SK-N-SH treated with all-trans-retinoic acid at 6 μM for 48 hours (cell line): ENCODE data around the gene CD99.

Experiments used
- ARNTL ChIP-seq: fragments of 450-650 bp; formaldehyde crosslinking; IDR thresholded peaks from 2 replicates; pipeline ENCODE4 v1.5.0; 2020; ENCODE audit warnings: low read depth, mild to moderate bottlenecking, moderate library complexity, borderline replicate concordance
- CSDC2 ChIP-seq: fragments of 250-450 bp; sonication (Bioruptor Pico); IDR thresholded peaks from 2 replicates; pipeline ENCODE4 v1.5.0; 2020; ENCODE audit warnings: mild to moderate bottlenecking, moderate library complexity
- ESRRG ChIP-seq: fragments of 250-450 bp; sonication (Bioruptor Pico); IDR thresholded peaks from 2 replicates; pipeline ENCODE4 v1.6.1; 2021; ENCODE audit warnings: mild to moderate bottlenecking
- GLIS3 ChIP-seq: fragments of 250-450 bp; sonication (Bioruptor Pico); IDR thresholded peaks from 2 replicates; pipeline ENCODE4 v1.5.0; 2020; ENCODE audit warnings: mild to moderate bottlenecking, moderate library complexity
- OSR1 ChIP-seq: fragments of 250-450 bp; sonication (Bioruptor Pico); IDR thresholded peaks from 2 replicates; pipeline ENCODE4 v1.8.0; 2022; ENCODE audit warnings: moderate library complexity, mild to moderate bottlenecking, inconsistent platforms
- PPARA ChIP-seq: fragments of 250-450 bp; sonication (Bioruptor Pico); IDR thresholded peaks from 2 replicates; pipeline ENCODE4 v1.5.0; 2020; ENCODE audit warnings: mild to moderate bottlenecking, borderline replicate concordance
- RARB ChIP-seq: fragments of 250-450 bp; sonication (Bioruptor Pico); IDR thresholded peaks from 2 replicates; pipeline ENCODE4 v1.8.0; 2021; ENCODE audit warnings: mild to moderate bottlenecking, moderate library complexity
- TCF4 ChIP-seq: fragments of 250-450 bp; sonication (Bioruptor Pico); IDR thresholded peaks from 2 replicates; pipeline ENCODE4 v1.8.0; 2021; ENCODE audit warnings: mild to moderate bottlenecking, moderate library complexity, borderline replicate concordance
- ZFP3 ChIP-seq: fragments of 250-450 bp; sonication (Bioruptor Pico); IDR thresholded peaks from 2 replicates; pipeline ENCODE4 v1.5.0; 2020; ENCODE audit warnings: mild to moderate bottlenecking, moderate library complexity
- ZFP30 ChIP-seq: fragments of 450-650 bp; formaldehyde crosslinking; IDR thresholded peaks from 2 replicates; pipeline ENCODE4 v1.5.0; 2022; ENCODE audit warnings: mild to moderate bottlenecking, moderate library complexity
- ZNF70 ChIP-seq: fragments of 450-650 bp; formaldehyde crosslinking; IDR thresholded peaks from 2 replicates; pipeline ENCODE4 v1.5.0; 2020; ENCODE audit warnings: mild to moderate bottlenecking, moderate library complexity
- TF ChIP-seq, protein P1 (sequence below): fragments of 250-450 bp; sonication (Bioruptor Pico); IDR thresholded peaks from 2 replicates; pipeline ENCODE4 v1.8.0; 2020; ENCODE audit warnings: mild to moderate bottlenecking, moderate library complexity, borderline replicate concordance

DNA sequence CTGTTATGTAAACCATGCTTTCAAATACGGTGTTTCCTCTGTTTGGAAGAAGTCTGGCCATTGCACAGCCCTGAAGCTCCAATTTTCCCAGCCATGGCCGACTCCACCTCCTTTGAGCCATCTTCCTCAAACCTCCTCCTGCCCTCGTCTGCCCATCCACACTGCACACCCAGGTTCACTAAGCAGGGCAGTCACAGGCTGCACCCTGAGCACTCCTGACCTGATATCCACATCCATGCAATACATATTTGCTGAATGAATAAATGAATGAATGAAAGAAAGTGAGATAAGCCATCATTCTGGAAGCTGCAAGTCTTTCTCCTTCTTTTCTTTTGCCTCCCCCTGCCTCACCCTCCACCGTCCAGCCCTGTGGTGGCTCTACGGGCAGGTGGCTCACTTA is 83.0 kb downstream of the CD99 start:
- TF ChIP-seq PPARA (no peak), ARNTL (no peak), ESRRG (CRISPR knock-in tag) (no peak), RARB (no peak), OSR1 (CRISPR knock-in tag) (no peak), ZNF70 (CRISPR knock-in tag) (no peak), TCF4 (CRISPR knock-in tag) (no peak), CSDC2 (CRISPR knock-in tag) (no peak), ZFP30 (no peak), ZFP3 (CRISPR knock-in tag) (no peak), GLIS3 (CRISPR knock-in tag) (no peak)
- TF ChIP-seq, protein P1, sequence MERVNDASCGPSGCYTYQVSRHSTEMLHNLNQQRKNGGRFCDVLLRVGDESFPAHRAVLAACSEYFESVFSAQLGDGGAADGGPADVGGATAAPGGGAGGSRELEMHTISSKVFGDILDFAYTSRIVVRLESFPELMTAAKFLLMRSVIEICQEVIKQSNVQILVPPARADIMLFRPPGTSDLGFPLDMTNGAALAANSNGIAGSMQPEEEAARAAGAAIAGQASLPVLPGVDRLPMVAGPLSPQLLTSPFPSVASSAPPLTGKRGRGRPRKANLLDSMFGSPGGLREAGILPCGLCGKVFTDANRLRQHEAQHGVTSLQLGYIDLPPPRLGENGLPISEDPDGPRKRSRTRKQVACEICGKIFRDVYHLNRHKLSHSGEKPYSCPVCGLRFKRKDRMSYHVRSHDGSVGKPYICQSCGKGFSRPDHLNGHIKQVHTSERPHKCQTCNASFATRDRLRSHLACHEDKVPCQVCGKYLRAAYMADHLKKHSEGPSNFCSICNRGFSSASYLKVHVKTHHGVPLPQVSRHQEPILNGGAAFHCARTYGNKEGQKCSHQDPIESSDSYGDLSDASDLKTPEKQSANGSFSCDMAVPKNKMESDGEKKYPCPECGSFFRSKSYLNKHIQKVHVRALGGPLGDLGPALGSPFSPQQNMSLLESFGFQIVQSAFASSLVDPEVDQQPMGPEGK (CRISPR knock-in tag), result no peak
